Mononuclear cell (primary cell): ENCODE measurements around the gene HMGCL. TPM values are rescaled to one million over a fixed set of nuclear protein-coding genes. Genes with fewer than 3 reads are reported as not detected.
"Not testable (repeated sequence)": the region's sequence is repeated elsewhere in the genome, so short reads cannot be mapped to it uniquely, and the experiment has no call there.

Source experiments
- H3K27me3 ChIP-seq: 2 replicates; pipeline ENCODE4 v1.6.0; 2011; ENCODE audit warnings: low read length, control low read depth; ENCODE audit not compliant: insufficient read depth
- H3K4me1 ChIP-seq: 2 replicates; pipeline ENCODE4 v1.5.1; 2011; ENCODE audit warnings: mild to moderate bottlenecking, low read length, control low read depth; ENCODE audit not compliant: insufficient read depth
- H3K4me3 ChIP-seq: 2 replicates; pipeline ENCODE4 v1.5.1; 2011; ENCODE audit warnings: mild to moderate bottlenecking, low read length, moderate library complexity
- H3K9me3 ChIP-seq: 2 replicates; pipeline ENCODE4 v1.5.1; 2011; ENCODE audit warnings: low read depth, mild to moderate bottlenecking, control low read depth, low read length
- total RNA-seq: library from RNA; depleted of rRNA; stranded (reverse); fragments of >200 nt; gene quantifications from one replicate; pipeline ENCODE4 v1.2.3, GENCODE V29; 2012

The HMGCL gene
- total RNA-seq, 1 donor: 7.3 TPM

- H3K9me3 ChIP-seq: no peaks in the 10 kb centered on the region
- no peaks in the 10 kb centered on the region for H3K4me1 ChIP-seq
- H3K4me3 ChIP-seq: no peak overlapping the region
- H3K27me3 ChIP-seq: no peaks in the 10 kb centered on the region
Measured at GRCh38 chr1:23845163-23845562, 19.9 kb upstream of the HMGCL start.

GRCh38 chr1:23843644-23844043 is 18.4 kb upstream of the HMGCL start:
- Histone ChIP-seq H3K4me3 (no peak overlapping the region), H3K4me1 (no peaks in the 10 kb centered on the region), H3K9me3 (no peaks in the 10 kb centered on the region), H3K27me3 (no peaks in the 10 kb centered on the region)

GRCh38 chr1:23838401-23838866 is 13.2 kb upstream of the HMGCL start:
- no peaks in the 10 kb centered on the region for H3K9me3 ChIP-seq
- peaks cover 8% of the 10 kb centered on the region for H3K4me1 ChIP-seq
- H3K4me3 ChIP-seq: no peak overlapping the region
- H3K27me3 ChIP-seq: no peaks in the 10 kb centered on the region

GRCh38 chr1:23837908-23838307 is 12.7 kb upstream of the HMGCL start:
- no peak overlapping the region for H3K4me3 ChIP-seq
- H3K4me1 ChIP-seq: peaks cover 8% of the 10 kb centered on the region
- no peaks in the 10 kb centered on the region for H3K27me3 ChIP-seq
- no peaks in the 10 kb centered on the region for H3K9me3 ChIP-seq

GRCh38 chr1:23836037-23836436 is 10.8 kb upstream of the HMGCL start:
- H3K4me3 ChIP-seq: no peak overlapping the region
- peaks cover 8% of the 10 kb centered on the region for H3K4me1 ChIP-seq
- no peaks in the 10 kb centered on the region for H3K27me3 ChIP-seq
- H3K9me3 ChIP-seq: no peaks in the 10 kb centered on the region

- H3K27me3 ChIP-seq, H3K9me3 ChIP-seq, H3K4me3 ChIP-seq, H3K4me1 ChIP-seq: not testable (repeated sequence)
Measured at GRCh38 chr1:23834156-23834555, 8.9 kb upstream of the HMGCL start.

- Histone ChIP-seq H3K4me3 (no peak overlapping the region), H3K27me3 (no peaks in the 10 kb centered on the region), H3K9me3 (no peaks in the 10 kb centered on the region), H3K4me1 (peaks cover 17% of the 10 kb centered on the region)
Measured at GRCh38 chr1:23827717-23828116, 2.5 kb upstream of the HMGCL start.

GRCh38 chr1:23826590-23826989 is 1.4 kb upstream of the HMGCL start:
- H3K4me3 ChIP-seq, H3K27me3 ChIP-seq, H3K9me3 ChIP-seq: not testable (repeated sequence)
- peaks cover 17% of the 10 kb centered on the region for H3K4me1 ChIP-seq

GRCh38 chr1:23825762-23826522 is 713 bp upstream of the HMGCL start:
- H3K27me3 ChIP-seq: no peaks in the 10 kb centered on the region
- H3K4me3 ChIP-seq: peak overlapping the region; percentile 100
- no peaks in the 10 kb centered on the region for H3K9me3 ChIP-seq
- peaks cover 17% of the 10 kb centered on the region for H3K4me1 ChIP-seq

- H3K4me3 ChIP-seq: peak overlapping the region; percentile 100
- peaks cover 17% of the 10 kb centered on the region for H3K4me1 ChIP-seq
- H3K27me3 ChIP-seq: no peaks in the 10 kb centered on the region
- H3K9me3 ChIP-seq: no peaks in the 10 kb centered on the region
Measured at GRCh38 chr1:23824711-23825075, 536 bp downstream of the HMGCL start.

- Histone ChIP-seq H3K4me3 (no peak overlapping the region), H3K4me1 (peaks cover 17% of the 10 kb centered on the region), H3K9me3 (no peaks in the 10 kb centered on the region), H3K27me3 (no peaks in the 10 kb centered on the region)
Measured at GRCh38 chr1:23823767-23824166, 1.5 kb downstream of the HMGCL start.

- Histone ChIP-seq H3K27me3 (no peaks in the 10 kb centered on the region), H3K4me3 (no peak overlapping the region), H3K9me3 (no peaks in the 10 kb centered on the region)
Measured at GRCh38 chr1:23817633-23818032, 7.6 kb downstream of the HMGCL start.

GRCh38 chr1:23816906-23817305 is 8.3 kb downstream of the HMGCL start:
- Histone ChIP-seq H3K9me3 (no peaks in the 10 kb centered on the region), H3K27me3 (no peaks in the 10 kb centered on the region)

More at GRCh38 chr1:23817633-23818032, 7.6 kb downstream of the HMGCL start:
- H3K4me1 ChIP-seq: no peaks in the 10 kb centered on the region

GRCh38 chr1:23816361-23816760 is 8.9 kb downstream of the HMGCL start:
- no peak overlapping the region for H3K4me3 ChIP-seq
- no peaks in the 10 kb centered on the region for H3K27me3 ChIP-seq
- H3K4me1 ChIP-seq: peaks cover 2% of the 10 kb centered on the region
- no peaks in the 10 kb centered on the region for H3K9me3 ChIP-seq

More at GRCh38 chr1:23816906-23817305, 8.3 kb downstream of the HMGCL start:
- Histone ChIP-seq H3K4me3 (no peak overlapping the region), H3K4me1 (no peaks in the 10 kb centered on the region)

GRCh38 chr1:23814016-23814415 is 11.2 kb downstream of the HMGCL start:
- peaks cover 23% of the 10 kb centered on the region for H3K4me1 ChIP-seq
- H3K9me3 ChIP-seq: no peaks in the 10 kb centered on the region
- H3K27me3 ChIP-seq: no peaks in the 10 kb centered on the region
- H3K4me3 ChIP-seq: no peak overlapping the region
